HG03354 (cell line): ENCODE results near the gene GMIP.
"Not testable (repeated sequence)": the region's sequence is repeated elsewhere in the genome, so short reads cannot be mapped to it uniquely, and the experiment has no call there.

ENCODE experiments used
- ATAC-seq: cut with Tn5 transposase; IDR thresholded peaks from one replicate; pipeline ENCODE4 v1.9.1; 2021; ENCODE audit warnings: mild to moderate bottlenecking; ENCODE audit not compliant: unreplicated experiment, poor library complexity, severe bottlenecking

Gene GMIP

DNA sequence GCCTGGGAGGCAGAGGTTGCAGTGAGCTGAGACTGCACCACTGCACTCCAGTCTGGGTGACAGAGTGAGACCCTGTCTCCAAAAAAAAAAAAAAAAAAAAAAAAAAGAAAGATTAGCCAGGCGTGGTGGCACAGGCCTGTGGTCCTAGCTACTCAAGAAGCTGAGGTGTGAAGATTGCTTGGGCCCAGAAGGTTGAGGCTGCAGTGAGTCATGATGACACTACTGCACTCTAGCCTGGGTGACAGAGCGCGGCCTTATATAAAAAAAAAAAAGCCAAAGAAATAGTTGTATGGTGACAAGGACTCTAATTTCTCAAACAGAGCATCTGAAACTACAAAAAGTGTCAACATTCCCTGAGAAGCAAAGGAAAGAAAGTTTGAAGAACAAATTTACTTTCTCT is 28.4 kb downstream of the GMIP start:
- ATAC-seq = no peak

DNA sequence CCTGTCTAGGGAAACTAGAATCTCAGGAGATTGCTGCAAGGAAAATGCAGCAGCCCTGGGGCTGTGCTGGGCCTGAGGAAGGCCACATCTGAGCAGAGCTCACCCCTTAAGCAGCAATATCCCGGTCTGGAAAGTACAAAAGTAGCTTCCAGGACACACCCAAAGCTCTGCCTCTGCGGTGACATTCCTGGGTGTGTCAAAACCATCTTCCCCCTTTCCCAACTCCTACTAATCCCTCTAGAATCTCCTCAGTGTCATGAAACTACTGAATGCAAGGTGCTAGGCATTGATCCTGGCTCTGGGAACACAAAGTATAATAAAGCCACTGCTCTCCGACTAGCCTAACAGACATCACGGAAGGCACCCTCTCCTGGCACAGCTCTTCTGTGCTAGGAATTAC is 30.0 kb downstream of the GMIP start:
- no peak for ATAC-seq

DNA sequence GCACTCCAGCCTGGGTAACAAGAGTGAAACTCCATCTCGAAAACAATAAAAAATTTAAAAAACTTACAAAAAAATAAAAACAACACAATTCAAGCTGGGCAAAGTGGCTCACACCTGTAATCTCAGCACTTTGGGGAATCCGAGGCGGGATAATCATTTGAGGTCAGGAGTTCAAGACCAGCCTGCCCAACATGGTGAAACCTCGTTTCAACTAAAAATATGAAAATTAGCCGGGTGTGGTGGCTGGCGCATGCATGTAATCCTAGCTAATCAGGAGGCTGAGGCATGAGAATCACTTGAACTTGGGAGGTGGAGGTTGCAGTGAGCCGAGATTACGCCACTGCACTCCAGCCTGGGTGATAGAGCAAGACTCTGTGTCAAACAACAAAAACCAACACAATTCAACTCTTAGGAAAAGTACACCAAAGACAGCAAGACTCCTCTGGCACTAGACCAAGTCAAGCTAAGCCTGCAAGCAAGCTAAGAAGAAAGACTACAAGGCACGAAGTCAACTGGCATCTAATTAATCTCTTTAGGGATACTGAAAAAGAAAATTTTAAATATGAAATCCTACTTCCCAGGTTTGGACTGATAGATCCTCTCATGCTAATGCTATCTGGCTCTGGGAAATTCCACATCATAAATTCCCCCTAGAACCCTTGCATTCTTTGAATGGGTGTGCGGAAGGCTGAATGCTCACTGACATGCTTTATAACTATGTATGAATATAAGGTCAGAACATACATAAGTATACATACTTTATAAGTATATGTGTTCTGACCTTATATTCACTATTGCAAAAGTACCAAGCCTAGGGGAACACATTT is 32.9 kb downstream of the GMIP start:
- no peak for ATAC-seq

- ATAC-seq = not testable (repeated sequence)
These were observed 36.8 kb downstream of the GMIP start for GRCh38 chr19:19606686-19607085.

DNA sequence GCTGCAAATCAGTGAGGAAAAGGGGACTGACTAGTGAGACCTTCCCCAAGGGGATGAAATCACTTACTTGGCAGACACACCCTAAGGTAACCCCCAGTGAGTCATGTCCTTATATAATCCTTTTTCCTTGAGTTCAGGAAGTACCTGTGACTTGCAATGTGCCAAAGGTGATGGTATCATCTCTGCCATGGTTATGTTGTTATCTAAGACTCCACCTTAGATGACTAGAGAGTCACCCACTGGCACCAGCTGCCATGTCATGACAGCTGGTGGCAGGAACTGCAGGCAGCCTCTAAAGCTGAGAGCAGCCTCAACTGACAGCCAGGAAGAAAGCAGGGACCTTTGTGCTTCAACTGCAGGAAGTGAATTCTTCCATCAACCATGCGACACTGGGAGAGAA is 37.4 kb downstream of the GMIP start:
- no peak for ATAC-seq

DNA sequence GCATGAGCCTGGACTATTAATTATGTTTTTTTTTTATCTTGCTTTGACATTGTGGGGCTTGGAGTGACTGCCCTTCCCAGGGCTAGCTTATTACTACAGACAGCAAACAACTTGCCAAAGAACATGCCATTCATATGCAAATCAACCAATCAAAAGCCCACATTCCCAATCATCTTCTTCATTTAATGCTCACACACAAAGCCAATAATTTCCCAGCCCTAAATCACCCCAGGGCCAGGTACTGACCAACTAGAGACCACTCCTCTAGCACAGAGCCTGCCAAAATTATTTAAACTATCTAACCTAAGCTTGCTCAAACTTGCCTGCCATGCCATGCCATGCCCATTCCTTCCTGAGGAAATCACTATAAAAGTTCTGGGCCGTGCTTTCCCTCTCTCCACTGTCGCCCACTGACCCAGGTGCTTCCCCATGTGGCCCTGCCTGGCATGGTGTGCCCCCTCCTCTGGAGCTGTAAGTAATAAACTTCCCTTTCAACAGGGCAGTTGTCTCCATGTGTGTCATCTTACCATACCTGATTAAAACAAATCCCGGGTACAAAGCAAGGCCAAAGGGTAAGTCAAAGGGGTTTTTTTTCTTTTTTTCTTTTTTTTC is 40.6 kb downstream of the GMIP start:
- ATAC-seq = no peak

DNA sequence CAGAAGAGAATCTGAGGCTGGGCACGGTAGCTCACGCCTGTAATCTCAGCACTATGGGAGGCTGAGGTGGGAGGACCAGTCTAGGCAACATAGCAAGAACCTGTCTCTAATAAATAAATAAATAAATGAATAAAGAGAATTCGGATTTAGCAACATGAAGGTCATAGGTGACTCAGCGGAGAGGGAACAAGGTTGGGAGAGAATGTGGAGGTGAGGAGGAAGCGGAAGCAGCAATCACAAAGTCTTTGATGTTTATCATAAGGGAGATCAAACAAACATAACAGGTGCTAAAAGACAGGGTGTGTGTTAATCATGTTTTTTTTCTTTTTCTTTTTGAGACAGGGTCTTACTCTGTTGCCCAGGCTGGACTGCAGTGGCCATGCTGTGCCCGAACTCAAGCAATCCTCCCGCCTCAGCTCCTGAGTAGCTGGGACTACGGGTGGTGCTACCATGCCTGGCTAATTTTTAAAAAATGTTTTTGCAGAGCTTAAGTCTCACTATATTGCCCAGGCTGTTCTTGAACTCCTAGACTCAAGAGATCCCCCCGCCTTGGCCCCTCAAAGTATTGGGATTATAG is 41.2 kb downstream of the GMIP start:
- no peak for ATAC-seq

GRCh38 chr19:19600793-19601330 is 42.6 kb downstream of the GMIP start:
- ATAC-seq = no peak

DNA sequence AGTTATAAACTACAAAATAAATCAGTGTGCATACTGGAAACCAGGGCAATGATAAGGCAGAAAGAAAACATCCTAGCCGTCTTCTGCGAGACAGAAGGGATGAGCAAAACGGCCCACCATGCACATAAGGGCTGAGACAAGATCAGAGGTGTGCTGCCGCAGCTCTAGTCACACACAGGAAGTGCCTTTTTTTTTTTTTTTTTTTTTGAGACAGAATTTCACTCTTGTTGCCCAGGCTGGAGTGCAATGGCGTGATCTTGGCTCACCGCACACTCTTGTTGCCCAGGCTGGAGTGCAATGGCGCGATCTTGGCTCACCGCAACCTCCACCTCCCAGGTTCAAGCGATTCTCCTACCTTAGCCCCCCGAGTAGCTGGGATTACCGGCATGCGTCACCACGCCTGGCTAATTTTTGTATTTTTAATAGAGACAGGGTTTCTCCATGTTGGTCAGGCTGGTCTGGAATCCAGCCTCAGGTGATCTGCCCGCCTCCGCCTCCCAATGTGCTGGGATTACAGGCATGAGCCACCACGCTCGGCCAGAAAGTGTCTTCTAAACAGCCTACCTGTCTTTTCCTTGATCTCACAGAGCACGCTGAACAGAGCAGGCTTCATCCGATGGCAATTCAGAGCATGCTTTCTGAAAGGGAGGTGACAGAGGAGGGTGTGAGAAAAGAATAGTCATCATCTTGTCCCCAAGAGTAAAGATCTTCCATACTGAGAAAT is 44.6 kb downstream of the GMIP start:
- ATAC-seq = not testable (repeated sequence)

GRCh38 chr19:19597809-19598306 is 45.6 kb downstream of the GMIP start:
- ATAC-seq = peak; percentile 71

DNA sequence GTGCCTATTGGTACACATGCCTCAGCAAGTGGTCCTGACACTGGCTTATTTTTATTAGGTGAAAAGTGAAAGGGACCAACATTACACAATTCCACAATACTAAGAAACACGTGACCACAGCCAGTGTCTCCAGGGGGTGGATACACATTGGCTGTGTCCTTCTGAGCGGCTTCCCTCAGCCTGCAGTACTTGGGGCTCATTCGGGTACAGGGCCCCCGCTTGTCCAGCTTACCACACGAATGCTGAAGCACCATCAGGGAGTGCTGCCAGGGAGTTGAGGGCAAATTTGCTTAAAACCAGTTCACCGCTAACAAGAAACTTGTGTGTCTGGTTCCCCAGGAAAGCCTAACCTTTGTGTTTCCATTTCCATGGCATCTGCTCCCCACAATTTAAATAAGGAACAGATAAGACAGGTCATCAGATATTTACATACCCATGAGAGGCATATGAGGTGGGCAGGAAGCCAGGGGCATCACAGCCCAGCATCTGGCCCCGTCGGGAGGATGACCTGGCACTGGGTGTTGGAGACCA is 48.2 kb downstream of the GMIP start:
- no peak for ATAC-seq

DNA sequence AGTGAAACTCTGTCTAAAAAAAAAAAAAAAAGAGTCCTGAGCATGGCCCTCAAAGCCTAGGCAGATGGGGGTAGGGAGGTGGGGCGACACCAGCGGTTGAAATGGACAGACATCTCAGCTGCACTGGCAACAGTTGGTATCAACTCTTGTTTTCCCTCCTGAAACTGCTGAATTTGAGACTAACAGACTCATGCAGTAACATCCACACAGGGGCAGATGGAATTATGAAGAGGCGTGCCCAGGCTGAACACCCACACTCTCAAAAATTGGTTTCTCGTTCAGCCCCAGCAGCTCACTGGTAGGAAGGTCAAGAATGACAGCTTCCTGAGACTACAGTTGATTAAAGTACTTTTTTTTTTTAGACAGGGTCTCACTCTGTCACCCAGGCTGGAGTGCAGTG is 49.1 kb downstream of the GMIP start:
- no peak for ATAC-seq

- ATAC-seq = no peak
These were observed 50.8 kb downstream of the GMIP start for GRCh38 chr19:19592690-19593089.

DNA sequence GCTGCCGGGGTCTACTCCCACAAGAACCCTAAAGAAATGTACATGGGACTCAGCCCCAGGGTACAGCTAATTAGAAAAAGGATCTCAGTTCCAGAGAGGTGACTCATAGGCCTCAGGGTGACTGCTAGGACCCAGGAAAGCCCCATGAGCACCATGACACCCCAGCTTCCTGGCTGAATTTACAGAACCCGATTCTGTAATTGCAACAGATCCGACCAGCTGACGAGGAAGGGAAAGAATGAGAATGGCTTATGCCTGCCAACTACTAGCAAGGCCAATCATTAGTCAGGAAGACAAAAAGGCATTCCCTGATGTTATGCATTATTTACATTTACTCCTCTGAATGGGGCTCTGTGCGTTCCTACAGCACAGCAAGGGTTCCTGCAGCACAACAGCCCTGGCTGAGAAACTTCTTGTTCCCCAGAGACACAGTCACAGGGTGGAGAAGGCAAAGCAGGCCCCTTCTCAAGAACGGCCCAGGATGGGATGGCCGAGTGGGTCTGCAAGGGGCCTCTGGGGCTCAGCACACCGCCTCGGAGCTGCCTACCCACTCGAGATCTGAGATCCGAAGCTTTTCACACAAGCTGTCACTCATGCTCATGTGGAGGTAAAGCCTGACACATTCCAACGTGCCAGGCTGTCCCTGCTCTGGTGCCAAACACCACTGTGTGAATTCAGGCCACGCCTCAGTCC is 52.2 kb downstream of the GMIP start:
- ATAC-seq = no peak

GRCh38 chr19:19588546-19588945 is 54.9 kb downstream of the GMIP start:
- no peak for ATAC-seq

GRCh38 chr19:19587771-19588170 is 55.7 kb downstream of the GMIP start:
- no peak for ATAC-seq

- ATAC-seq = no peak
These were observed 59.1 kb downstream of the GMIP start for GRCh38 chr19:19584356-19584755.

GRCh38 chr19:19582471-19582870 is 61.0 kb downstream of the GMIP start:
- ATAC-seq = no peak

DNA sequence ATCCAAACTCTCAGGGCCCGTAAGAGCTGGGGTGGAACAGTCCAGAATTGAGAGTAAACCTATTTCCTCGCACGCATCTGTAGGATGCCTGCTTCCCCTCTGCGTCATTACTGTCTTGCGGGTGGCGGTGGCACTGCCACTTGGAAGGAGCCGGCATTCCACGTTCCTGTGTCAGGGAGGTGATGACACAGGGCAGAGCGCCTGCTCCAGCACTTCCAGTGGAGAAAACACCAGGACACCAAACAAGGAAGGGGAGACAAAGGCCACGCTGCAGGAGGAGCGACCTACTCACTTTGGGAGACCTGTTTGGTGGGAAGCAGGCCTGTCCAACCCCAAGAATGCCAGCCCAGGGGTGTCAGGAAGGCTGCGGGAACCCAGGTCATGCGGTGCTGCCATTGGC is 62.1 kb downstream of the GMIP start:
- no peak for ATAC-seq
